Thymus (tissue), 14 donors: ENCODE data around the gene DEPDC5. TPM values are rescaled to one million over a fixed set of nuclear protein-coding genes. Genes with fewer than 3 reads are reported as not detected.
"Not testable (repeated sequence)": the region's sequence is repeated elsewhere in the genome, so short reads cannot be mapped to it uniquely, and the experiment has no call there.

ENCODE experiments used
- DNase-seq, 9 donors: peaks; one replicate each; pipeline ENCODE4 v3.0.0-alpha.2; 2013; ENCODE audit warnings: low spot score in 9 of 9, low read depth in 6 of 9, missing footprints in 1 of 9
- H3K27ac ChIP-seq, 2 donors: one replicate each; pipeline ENCODE4 v1.5.1; 2013; ENCODE audit warnings: control low read depth in 1 of 2, low read depth in 1 of 2, low read length in 1 of 2, mild to moderate bottlenecking in 1 of 2, moderate library complexity in 1 of 2
- H3K27me3 ChIP-seq, 2 donors: one replicate each; pipeline ENCODE4 v1.5.1; 2013; ENCODE audit warnings: low read length in 1 of 2; ENCODE audit not compliant: control insufficient read depth in 2 of 2, insufficient read depth in 1 of 2
- H3K36me3 ChIP-seq, 2 donors: one replicate each; pipeline ENCODE4 v1.5.1; 2013; ENCODE audit warnings: low read length in 1 of 2, mild to moderate bottlenecking in 1 of 2, moderate library complexity in 1 of 2; ENCODE audit not compliant: control insufficient read depth in 2 of 2, insufficient read depth in 2 of 2
- H3K4me1 ChIP-seq, 2 donors: one replicate each; pipeline ENCODE4 v1.5.1; 2013; ENCODE audit warnings: low read length in 2 of 2; ENCODE audit not compliant: control insufficient read depth in 2 of 2, insufficient read depth in 2 of 2
- H3K4me3 ChIP-seq, 2 donors: one replicate each; pipeline ENCODE4 v1.5.1; 2013; ENCODE audit warnings: low read length in 2 of 2, control low read depth in 1 of 2, mild to moderate bottlenecking in 1 of 2
- H3K9me3 ChIP-seq, 2 donors: one replicate each; pipeline ENCODE4 v1.5.1; 2013; ENCODE audit warnings: low read length in 1 of 2, mild to moderate bottlenecking in 1 of 2; ENCODE audit not compliant: control insufficient read depth in 2 of 2, insufficient read depth in 1 of 2
- WGBS: extraction: QIAGEN DNeasy Blood & Tissue Kit; methylation state at CpG from one replicate; pipeline ENCODE4 v1.1.7; 2013; 5-methylcytosine and 5-hydroxymethylcytosine counted together
- long read RNA-seq, 10 donors: transcript quantifications; one replicate each; lab custom pipeline, GENCODE V29; 2026
- polyA plus RNA-seq: library from polyadenylated mRNA; stranded (reverse); fragments of 200-250 nt; gene quantifications from one replicate; pipeline ENCODE4 v1.2.3, GENCODE V29; 2013
- total RNA-seq: library from RNA; stranded (reverse); fragments of 120-200 nt; gene quantifications from one replicate; pipeline ENCODE4 v1.2.4, GENCODE V29; 2013
- donor health status: healthy.

The DEPDC5 gene
- 10.5 TPM for total RNA-seq
- 9.2 TPM for polyA plus RNA-seq
- long read RNA-seq, donor 1: 0 reads
- long read RNA-seq, donor 2, partial matches to known transcripts: 0 of 1 reads
- long read RNA-seq, donor 2, other reads (novel, unspliced or antisense): 0 of 1 reads
- long read RNA-seq, donor 3: 0 reads
- long read RNA-seq, donor 4, partial matches to known transcripts: 0 of 1 reads
- long read RNA-seq, donor 4, other reads (novel, unspliced or antisense): 0 of 1 reads
- long read RNA-seq, donor 5: 0 reads
- long read RNA-seq, donor 6, full-length matches to known transcripts: 2 of 2 reads
- long read RNA-seq, donor 6, partial matches to known transcripts: 0 of 2 reads
- long read RNA-seq, donor 6, other reads (novel, unspliced or antisense): 0 of 2 reads
- long read RNA-seq, donor 7, partial matches to known transcripts: 0 of 1 reads
- long read RNA-seq, donor 7, other reads (novel, unspliced or antisense): 0 of 1 reads
- long read RNA-seq, donor 8: 0 reads
- long read RNA-seq, donor 9: 0 reads
- long read RNA-seq, donor 10: 0 reads

- Histone ChIP-seq H3K36me3 (peaks cover 3 to 9% of the 10 kb centered on the region in 2 donors), H3K4me1 (peaks cover 19 to 37% of the 10 kb centered on the region in 2 donors)
- WGBS: 1% methylated on average over 65 of the region's 65 CpGs
Observed at GRCh38 chr22:31753634-31754501, at the start of gene DEPDC5. DEPDC5 (plus strand) TSS chr22:31754019; CDS start chr22:31754922, 903 bp downstream.

GRCh38 chr22:31707519-31707918 lies 46.3 kb upstream of the DEPDC5 start:
- Histone ChIP-seq H3K36me3 (peaks cover 31 to 47% of the 10 kb centered on the region in 2 donors), H3K27ac (no peak overlapping the region), H3K4me1 (no peaks in the 10 kb centered on the region), H3K4me3 (no peak overlapping the region), H3K9me3 (no peaks in the 10 kb centered on the region), H3K27me3 (no peaks in the 10 kb centered on the region)
- no peak for DNase-seq
- 97% methylated on average over 8 of the region's 8 CpGs for WGBS

More at GRCh38 chr22:31753634-31754501, at the start of gene DEPDC5:
- DNase-seq: peak; percentile 81 to 98 (median 96)
- peak within 1 kb of the TSS; percentile 88 to 95 for H3K27ac ChIP-seq
- peak within 1 kb of the TSS; percentile 45 to 69 for H3K4me3 ChIP-seq
- H3K9me3 ChIP-seq: no peaks in the 10 kb centered on the region
- no peaks in the 10 kb centered on the region for H3K27me3 ChIP-seq

- not testable (repeated sequence) for H3K4me3 ChIP-seq
Observed at GRCh38 chr22:31711226-31711625, 42.6 kb upstream of the DEPDC5 start.

GRCh38 chr22:31715147-31715778 lies 38.6 kb upstream of the DEPDC5 start:
- H3K27ac ChIP-seq: no peak overlapping the region
- 98% methylated on average over 5 of the region's 5 CpGs for WGBS
- no peaks in the 10 kb centered on the region for H3K27me3 ChIP-seq
- no peaks in the 10 kb centered on the region for H3K4me1 ChIP-seq
- H3K4me3 ChIP-seq: no peak overlapping the region
- H3K9me3 ChIP-seq: no peaks in the 10 kb centered on the region
- peaks cover 56 to 66% of the 10 kb centered on the region in 2 donors for H3K36me3 ChIP-seq
- DNase-seq: no peak

More at GRCh38 chr22:31711226-31711625, 42.6 kb upstream of the DEPDC5 start:
- not testable (repeated sequence) for H3K4me1 ChIP-seq, H3K27ac ChIP-seq, DNase-seq, H3K27me3 ChIP-seq, H3K9me3 ChIP-seq
- peaks cover 53 to 57% of the 10 kb centered on the region in 2 donors for H3K36me3 ChIP-seq
- 98% methylated on average over 12 of the region's 12 CpGs for whole genome bisulfite sequencing

- H3K4me1 ChIP-seq: no peaks in the 10 kb centered on the region
- no peaks in the 10 kb centered on the region for H3K9me3 ChIP-seq
- H3K27me3 ChIP-seq: no peaks in the 10 kb centered on the region
- WGBS: 98% methylated on average over 7 of the region's 7 CpGs
- peaks cover 46 to 50% of the 10 kb centered on the region in 2 donors for H3K36me3 ChIP-seq
- H3K4me3 ChIP-seq: no peak overlapping the region
- no peak overlapping the region for H3K27ac ChIP-seq
- no peak for DNase-seq
Observed at GRCh38 chr22:31719850-31720471, 33.9 kb upstream of the DEPDC5 start.

- WGBS: 98% methylated on average over 5 of the region's 5 CpGs
- DNase-seq: no peak
- Histone ChIP-seq H3K27ac (no peak overlapping the region), H3K27me3 (no peaks in the 10 kb centered on the region), H3K4me1 (no peaks in the 10 kb centered on the region), H3K9me3 (no peaks in the 10 kb centered on the region), H3K36me3 (peaks cover 29 to 36% of the 10 kb centered on the region in 2 donors), H3K4me3 (no peak overlapping the region)
Observed at GRCh38 chr22:31723723-31724122, 30.1 kb upstream of the DEPDC5 start.

- WGBS: 97% methylated on average over 3 of the region's 3 CpGs
- no peak for DNase-seq
- Histone ChIP-seq H3K4me1 (no peaks in the 10 kb centered on the region), H3K36me3 (peaks cover 20 to 31% of the 10 kb centered on the region in 2 donors), H3K4me3 (no peak overlapping the region), H3K27ac (no peak overlapping the region), H3K9me3 (no peaks in the 10 kb centered on the region), H3K27me3 (no peaks in the 10 kb centered on the region)
Observed at GRCh38 chr22:31726692-31727091, 27.1 kb upstream of the DEPDC5 start.

- H3K27me3 ChIP-seq: no peaks in the 10 kb centered on the region
- 98% methylated on average over 4 of the region's 4 CpGs for WGBS
- DNase-seq: no peak
- H3K9me3 ChIP-seq: no peaks in the 10 kb centered on the region
- peaks cover 15 to 22% of the 10 kb centered on the region in 2 donors for H3K36me3 ChIP-seq
- H3K4me3 ChIP-seq: no peak overlapping the region
- H3K4me1 ChIP-seq: no peaks in the 10 kb centered on the region
- H3K27ac ChIP-seq: no peak overlapping the region
Observed at GRCh38 chr22:31728857-31729256, 25.0 kb upstream of the DEPDC5 start.
